Tibial nerve (tissue), 4 donors: ENCODE results near the gene PLSCR4.
A peak's percentile ranks its signal among the peaks of the same experiment; 100 is the strongest.

Experiments used
- CTCF ChIP-seq, 5 experiments: fragments of 200-600 bp in 3 of 5; fragments of 450-650 bp in 2 of 5; sonication (generic) in 3 of 5; IDR thresholded peaks; one replicate each; pipeline ENCODE4 v1.5.1; 2016 to 2019; ENCODE audit warnings: antibody characterized with exemption in 5 of 5, mild to moderate bottlenecking in 3 of 5, moderate library complexity in 2 of 5
- EP300 ChIP-seq, 2 donors: sonication (generic); formaldehyde crosslinking; IDR thresholded peaks; one replicate each; pipeline ENCODE4 v1.6.1; 2017; ENCODE audit warnings: antibody characterized with exemption in 2 of 2, mild to moderate bottlenecking in 1 of 2
- POLR2A ChIP-seq, 2 donors: fragments of 450-650 bp; IDR thresholded peaks; one replicate each; pipeline ENCODE4 v1.6.1; 2017; ENCODE audit warnings: antibody characterized with exemption in 2 of 2, mild to moderate bottlenecking in 2 of 2, moderate library complexity in 2 of 2

- TF ChIP-seq CTCF (IDR thresholded peaks at IDR 0.05) (peak in 3 of 5 experiments; percentile 5 to 62 (median 52)), EP300 (IDR thresholded peaks at IDR 0.05) (peak in 1 of 2 donors; percentile 68), POLR2A (IDR thresholded peaks at IDR 0.05) (no peak)
Observed at GRCh38 chr3:146163584-146163983, 87.3 kb downstream of the PLSCR4 start.
